HG03342 (cell line): ENCODE measurements around the gene SRPX2.
"Not testable (repeated sequence)": the region's sequence is repeated elsewhere in the genome, so short reads cannot be mapped to it uniquely, and the experiment has no call there.

Source experiments
- ATAC-seq: cut with Tn5 transposase; IDR thresholded peaks from one replicate; pipeline ENCODE4 v1.9.1; 2021; ENCODE audit warnings: mild to moderate bottlenecking, moderate library complexity; ENCODE audit not compliant: unreplicated experiment

The SRPX2 gene

DNA sequence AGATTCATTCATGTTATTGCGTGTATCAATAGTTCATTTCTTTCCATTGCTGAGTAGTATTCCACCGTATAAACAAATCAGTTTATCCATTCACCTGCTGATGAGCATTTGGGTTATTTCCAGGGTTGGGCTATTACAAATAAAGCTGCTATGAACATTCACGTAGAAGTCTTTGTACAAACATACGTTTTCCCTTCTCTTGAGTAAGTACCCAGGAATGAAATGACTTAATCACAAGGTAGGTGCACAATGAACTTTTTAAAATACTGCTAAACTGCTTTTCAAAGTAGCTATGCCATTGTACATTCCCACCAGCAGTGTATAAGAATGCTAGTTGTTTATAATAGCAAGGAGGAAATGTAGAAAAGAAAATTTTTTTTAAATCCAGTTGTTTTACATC is 52.0 kb downstream of the SRPX2 start:
- no peak for ATAC-seq

DNA sequence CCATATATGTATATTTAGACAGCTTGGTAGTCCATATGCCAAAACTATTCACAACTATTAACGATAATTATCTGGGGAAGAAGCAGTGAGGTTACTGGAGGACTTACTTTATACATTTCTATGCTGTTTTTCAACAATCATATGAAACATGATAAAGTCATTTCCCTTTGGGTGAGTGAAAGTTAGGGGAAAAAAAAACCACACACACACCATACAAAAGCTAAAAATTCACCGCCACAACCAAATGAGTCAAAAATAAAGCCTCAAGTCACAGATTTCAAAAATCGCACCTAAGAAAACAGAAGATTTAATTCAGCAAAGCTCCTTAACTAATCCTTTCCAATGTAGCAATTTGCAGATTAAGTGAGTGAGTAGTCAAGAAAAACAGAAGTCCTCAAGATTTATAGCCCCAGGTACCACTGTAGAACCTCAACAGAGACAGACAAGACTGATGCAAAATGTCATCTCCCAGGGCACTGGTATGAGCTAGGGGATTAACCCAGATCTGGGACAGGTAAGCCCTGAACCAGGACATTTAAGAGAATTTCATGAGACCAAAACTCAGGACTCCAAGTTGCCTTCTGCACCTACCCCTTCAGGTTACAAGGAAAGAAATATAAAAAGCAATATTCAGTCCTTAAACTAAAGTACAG is 52.8 kb downstream of the SRPX2 start:
- ATAC-seq = no peak

DNA sequence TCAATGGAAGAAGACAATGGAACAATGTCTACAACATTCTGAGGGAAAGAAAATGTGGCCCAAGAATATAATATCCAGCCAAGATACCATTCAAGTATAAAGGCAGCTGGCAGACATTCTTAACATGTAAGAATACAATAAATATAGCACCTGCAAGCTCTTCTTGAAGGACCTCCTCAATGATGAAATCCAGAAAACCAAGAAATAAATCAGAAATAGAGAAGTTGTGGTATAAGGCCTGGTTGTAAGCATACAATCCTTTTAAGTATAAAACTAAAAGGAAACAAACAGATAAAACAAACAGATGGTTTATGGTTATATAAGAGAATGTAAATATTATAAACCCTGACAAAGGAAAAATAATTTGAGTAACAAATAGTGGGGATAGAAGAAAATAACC is 54.6 kb downstream of the SRPX2 start:
- ATAC-seq = no peak

DNA sequence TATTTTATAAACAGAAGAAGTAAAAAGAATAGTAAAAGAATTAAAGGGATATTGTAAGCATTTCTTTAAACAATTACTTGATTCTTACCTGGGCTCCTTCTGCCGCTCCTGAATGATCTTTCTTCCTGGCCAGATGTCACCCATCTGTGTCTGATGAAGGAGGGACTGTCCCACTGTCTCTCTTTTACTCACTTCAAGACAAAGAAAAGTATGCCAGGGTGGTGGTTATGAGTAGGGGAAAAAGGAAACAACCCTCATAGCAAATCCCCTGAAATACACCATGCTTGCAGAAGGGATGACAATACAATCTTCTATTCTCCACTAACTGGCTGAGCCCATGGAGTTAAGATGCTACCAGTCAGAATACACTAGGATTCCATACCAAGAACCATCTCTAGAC is 56.8 kb downstream of the SRPX2 start:
- no peak for ATAC-seq

DNA sequence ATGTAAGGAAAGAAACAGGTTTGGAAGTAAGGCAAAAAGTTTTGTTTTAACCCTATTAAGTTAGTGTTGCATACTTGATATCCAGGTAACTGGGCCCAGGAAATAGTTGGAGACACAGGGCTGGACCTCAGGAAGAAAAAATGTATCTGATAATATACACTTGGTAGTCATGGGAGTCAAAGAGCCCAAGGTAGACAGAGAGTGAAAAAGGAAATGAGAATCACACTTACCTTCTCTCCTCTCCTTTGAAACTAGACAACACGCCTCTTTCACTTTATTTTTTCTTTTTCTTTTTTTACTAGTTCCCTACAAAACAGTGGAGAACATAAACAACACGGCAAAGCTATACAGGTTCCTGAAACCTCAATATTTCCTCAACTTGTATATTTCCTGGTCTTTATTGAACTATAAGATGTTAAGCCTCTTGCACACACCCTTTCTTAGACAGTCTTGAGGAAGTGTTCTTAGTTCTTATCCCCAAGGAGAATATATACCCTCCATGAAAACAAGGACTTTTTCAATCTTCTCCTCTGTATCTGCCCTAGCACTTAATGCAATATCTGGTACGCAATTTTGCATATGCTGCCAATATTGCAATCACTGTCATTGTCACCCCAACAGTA is 60.7 kb downstream of the SRPX2 start:
- ATAC-seq = no peak

DNA sequence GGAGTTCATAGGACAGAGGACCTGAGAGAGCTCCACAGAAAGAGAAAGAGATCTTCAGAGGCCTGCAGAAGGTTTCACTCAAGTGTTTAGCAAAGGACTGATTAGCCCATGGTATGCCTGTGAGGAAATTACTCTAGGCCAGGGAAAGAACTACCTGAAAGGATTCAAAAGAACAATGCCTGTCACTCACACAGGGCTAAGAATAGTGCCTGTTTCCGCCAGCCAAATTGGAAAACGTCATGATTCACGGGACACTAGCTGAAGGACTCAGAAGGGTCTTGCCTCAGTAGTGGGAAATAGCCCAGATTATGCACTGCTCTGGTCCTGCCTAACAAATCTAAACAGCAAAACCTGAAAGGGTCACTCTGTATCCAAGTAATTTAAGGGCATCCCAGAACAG is 66.8 kb downstream of the SRPX2 start:
- ATAC-seq = no peak

DNA sequence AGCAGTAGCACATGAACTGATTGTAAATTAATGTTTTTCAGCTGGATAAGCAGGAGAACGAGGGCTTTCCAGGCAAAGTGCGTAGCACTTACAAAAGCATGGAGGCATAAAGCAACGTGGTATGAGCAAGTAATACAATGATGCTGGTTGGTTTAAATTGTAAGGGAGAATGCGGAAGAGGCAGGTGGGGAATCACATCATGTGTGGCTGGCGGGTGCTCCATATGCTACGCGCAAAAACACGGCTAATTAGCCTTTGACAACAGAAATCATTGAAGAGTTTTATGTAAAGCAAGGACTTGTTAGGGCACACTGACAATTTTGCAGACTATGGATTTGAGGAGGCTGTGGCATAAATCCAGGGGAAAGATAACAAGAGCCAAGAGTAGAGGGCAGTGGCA is 73.4 kb downstream of the SRPX2 start:
- ATAC-seq = no peak

DNA sequence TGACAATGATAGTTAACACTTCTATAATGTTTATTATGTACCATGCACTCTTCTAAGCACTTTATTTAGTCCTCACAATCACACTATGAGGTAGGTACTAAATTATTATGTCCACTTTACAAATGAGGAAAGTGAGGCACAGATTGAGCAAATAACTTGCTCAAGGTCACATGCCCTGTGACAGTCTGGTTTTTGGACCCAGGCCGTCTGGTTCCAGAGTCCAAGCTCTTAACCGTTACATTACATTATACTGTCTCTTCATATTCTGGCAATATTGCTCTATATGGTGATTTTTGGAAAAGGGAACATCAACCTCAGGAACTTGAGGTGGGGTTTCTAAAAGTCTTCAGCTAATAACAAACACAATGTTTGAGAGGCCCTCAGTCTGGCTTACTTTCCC is 75.1 kb downstream of the SRPX2 start:
- no peak for ATAC-seq

DNA sequence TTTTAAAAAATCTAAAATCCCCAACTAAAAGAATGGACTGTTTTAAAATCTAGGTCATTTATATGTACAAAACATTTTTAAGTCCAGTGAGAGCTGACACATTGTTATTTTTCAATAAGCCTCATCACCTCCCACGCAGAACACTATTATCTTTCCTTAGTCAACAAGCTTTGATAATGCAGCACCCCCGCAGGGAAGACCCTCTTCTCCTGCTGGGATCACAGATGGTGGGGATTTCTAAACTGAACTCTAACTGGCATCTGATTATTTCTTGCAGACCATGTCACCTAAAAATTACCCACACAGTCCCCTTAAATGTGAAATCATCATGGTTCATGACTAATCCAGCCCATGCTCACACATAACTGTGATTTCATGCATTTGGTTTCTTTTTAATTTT is 76.3 kb downstream of the SRPX2 start:
- no peak for ATAC-seq

DNA sequence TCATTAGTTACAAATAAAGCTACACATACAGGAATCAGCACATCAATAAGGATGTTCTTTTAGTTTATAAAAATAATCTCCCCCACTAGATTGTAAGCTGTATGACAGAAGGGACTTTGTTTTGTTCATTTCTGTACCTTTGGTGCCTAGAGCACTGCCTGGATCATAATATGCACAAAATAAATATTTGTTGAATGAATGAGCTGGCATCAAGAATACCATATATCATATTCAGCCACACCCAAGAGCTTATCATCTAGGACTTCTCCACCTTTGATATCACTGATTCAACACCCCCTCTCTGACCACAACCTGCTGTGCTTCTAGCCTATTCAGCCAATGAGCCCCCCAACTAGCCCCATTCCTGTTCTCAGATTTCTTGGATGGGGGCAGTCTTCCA is 77.3 kb downstream of the SRPX2 start:
- no peak for ATAC-seq

DNA sequence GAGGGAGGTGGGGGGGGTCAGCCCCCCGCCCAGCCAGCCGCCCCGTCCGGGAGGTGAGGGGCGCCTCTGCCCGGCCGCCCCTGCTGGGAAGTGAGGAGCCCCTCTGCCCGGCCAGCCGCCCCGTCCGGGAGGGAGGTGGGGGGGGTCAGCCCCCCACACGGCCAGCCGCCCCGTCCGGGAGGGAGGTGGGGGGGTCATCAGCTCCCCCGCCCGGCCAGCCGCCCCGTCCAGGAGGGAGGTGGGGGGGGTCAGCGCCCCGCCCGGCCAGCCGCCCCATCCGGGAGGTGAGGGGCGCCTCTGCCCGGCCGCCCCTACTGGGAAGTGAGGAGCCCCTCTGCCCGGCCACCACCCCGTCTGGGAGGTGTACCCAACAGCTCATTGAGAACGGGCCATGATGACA is 80.0 kb downstream of the SRPX2 start:
- ATAC-seq = not testable (repeated sequence)
